H9 (cell line): ENCODE data around the gene CDCP1. TPM values are rescaled to one million over a fixed set of nuclear protein-coding genes. Genes with fewer than 3 reads are reported as not detected.

ENCODE experiments used
- DNase-seq: peaks from one replicate; pipeline ENCODE4 v3.0.0-alpha.2; 2017
- H2AFZ ChIP-seq: one replicate; pipeline ENCODE4 v1.6.1; 2013; ENCODE audit warnings: mild to moderate bottlenecking, low read length, control low read depth, moderate library complexity
- H2AK5ac ChIP-seq: 2 replicates; pipeline ENCODE4 v1.6.1; 2013; ENCODE audit warnings: low read length, control low read depth, mixed read lengths; ENCODE audit not compliant: insufficient read length
- H2BK120ac ChIP-seq: one replicate; pipeline ENCODE4 v1.6.1; 2013; ENCODE audit warnings: low read depth, mild to moderate bottlenecking, low read length, control low read depth, inconsistent platforms; ENCODE audit not compliant: poor library complexity, severe bottlenecking
- H2BK12ac ChIP-seq: 2 replicates; pipeline ENCODE4 v1.6.1; 2013; ENCODE audit warnings: low read length, control low read depth, mixed read lengths, low read depth; ENCODE audit not compliant: insufficient read length
- H2BK15ac ChIP-seq: 2 replicates; pipeline ENCODE4 v1.6.1; 2013; ENCODE audit warnings: low read depth, low read length, control low read depth
- H2BK20ac ChIP-seq: one replicate; pipeline ENCODE4 v1.6.1; 2013; ENCODE audit warnings: low read depth, mild to moderate bottlenecking, low read length, control low read depth, inconsistent platforms; ENCODE audit not compliant: poor library complexity, severe bottlenecking
- H2BK5ac ChIP-seq: 2 replicates; pipeline ENCODE4 v1.6.1; 2013; ENCODE audit warnings: low read length, control low read depth, mixed read lengths; ENCODE audit not compliant: insufficient read length
- H3K14ac ChIP-seq: 2 replicates; pipeline ENCODE4 v1.6.1; 2013; ENCODE audit warnings: low read length, control low read depth; ENCODE audit not compliant: insufficient read depth
- H3K18ac ChIP-seq: 2 replicates; pipeline ENCODE4 v1.6.1; 2013; ENCODE audit warnings: low read depth, mild to moderate bottlenecking, mixed read lengths, low read length, control low read depth; ENCODE audit not compliant: insufficient read length
- H3K23ac ChIP-seq: 2 replicates; pipeline ENCODE4 v1.6.1; 2013; ENCODE audit warnings: low read length, control low read depth, mixed read lengths, low read depth; ENCODE audit not compliant: insufficient read length
- H3K23me2 ChIP-seq: 2 replicates; pipeline ENCODE4 v1.6.1; 2013; ENCODE audit warnings: low read depth, mild to moderate bottlenecking, mixed read lengths, low read length, control low read depth; ENCODE audit not compliant: insufficient read length, poor library complexity, severe bottlenecking
- H3K27ac ChIP-seq: 2 replicates; pipeline ENCODE4 v1.5.1; 2013; ENCODE audit warnings: low read length, control low read depth, mixed read lengths, low read depth; ENCODE audit not compliant: insufficient read length
- H3K27me3 ChIP-seq: 2 replicates; pipeline ENCODE4 v1.6.1; 2013; ENCODE audit warnings: low read length, control low read depth, inconsistent platforms; ENCODE audit not compliant: insufficient read depth
- H3K4ac ChIP-seq: 2 replicates; pipeline ENCODE4 v1.6.1; 2013; ENCODE audit warnings: low read depth, mild to moderate bottlenecking, control low read depth, inconsistent platforms, low read length, moderate library complexity
- H3K4me1 ChIP-seq: 2 replicates; pipeline ENCODE4 v1.6.1; 2013; ENCODE audit warnings: low read length, control low read depth, inconsistent platforms; ENCODE audit not compliant: insufficient read depth
- H3K4me2 ChIP-seq: 2 replicates; pipeline ENCODE4 v1.6.1; 2013; ENCODE audit warnings: low read length, control low read depth, mixed read lengths; ENCODE audit not compliant: insufficient read length, insufficient read depth
- H3K56ac ChIP-seq: 2 replicates; pipeline ENCODE4 v1.6.1; 2013; ENCODE audit warnings: low read depth, mild to moderate bottlenecking, mixed read lengths, low read length, control low read depth; ENCODE audit not compliant: insufficient read length
- H3K79me1 ChIP-seq: 2 replicates; pipeline ENCODE4 v1.6.1; 2013; ENCODE audit warnings: low read depth, mild to moderate bottlenecking, moderate library complexity, low read length, control low read depth, inconsistent platforms; ENCODE audit not compliant: insufficient read depth, poor library complexity, severe bottlenecking
- H3K79me2 ChIP-seq: 2 replicates; pipeline ENCODE4 v1.6.1; 2013; ENCODE audit warnings: low read length, control low read depth, inconsistent platforms; ENCODE audit not compliant: insufficient read depth
- H3K9ac ChIP-seq: 2 replicates; pipeline ENCODE4 v1.6.1; 2013; ENCODE audit warnings: low read length, control low read depth, mixed read lengths; ENCODE audit not compliant: insufficient read length; ENCODE audit errors: extremely low read depth
- H3K9me3 ChIP-seq: one replicate; pipeline ENCODE4 v1.6.1; 2013; ENCODE audit warnings: low read depth, low read length, inconsistent platforms; ENCODE audit not compliant: control insufficient read depth
- H3T11ph ChIP-seq: one replicate; pipeline ENCODE4 v1.6.1; 2013; ENCODE audit warnings: mild to moderate bottlenecking, low read length, control low read depth, inconsistent platforms
- H4K20me1 ChIP-seq: one replicate; pipeline ENCODE4 v1.6.1; 2013; ENCODE audit not compliant: control insufficient read depth, insufficient read length, insufficient read depth
- H4K5ac ChIP-seq: 2 replicates; pipeline ENCODE4 v1.6.1; 2013; ENCODE audit warnings: low read depth, mild to moderate bottlenecking, mixed read lengths, low read length, control low read depth; ENCODE audit not compliant: insufficient read length
- H4K8ac ChIP-seq: replicated peaks from 2 replicates; pipeline ENCODE4 v1.6.1; 2013; ENCODE audit warnings: low read length, control low read depth, mixed read lengths, low read depth; ENCODE audit not compliant: insufficient read length
- H4K91ac ChIP-seq: 2 replicates; pipeline ENCODE4 v1.6.1; 2013; ENCODE audit warnings: low read depth, mild to moderate bottlenecking, moderate library complexity, mixed read lengths, low read length, control low read depth; ENCODE audit not compliant: insufficient read length
- H3K27ac Mint-ChIP-seq, 3 experiments: 2 replicates in 2 of 3; 3 replicates in 1 of 3; pipeline ENCODE4 v1.8.0; 2020 to 2021; ENCODE audit warnings: mixed read lengths in 3 of 3, mild to moderate bottlenecking in 1 of 3, moderate library complexity in 1 of 3
- H3K27me3 Mint-ChIP-seq: 2 replicates; pipeline ENCODE4 v1.8.0; 2021; ENCODE audit warnings: low read depth, mild to moderate bottlenecking, moderate library complexity, mixed read lengths
- H3K36me3 Mint-ChIP-seq, 3 experiments: 2 replicates in 2 of 3; 3 replicates in 1 of 3; pipeline ENCODE4 v1.8.0; 2020 to 2021; ENCODE audit warnings: low read depth in 3 of 3, mixed read lengths in 3 of 3; ENCODE audit not compliant: insufficient read depth in 1 of 3
- H3K4me1 Mint-ChIP-seq, 2 experiments: 2 replicates each; pipeline ENCODE4 v1.8.0; 2020; ENCODE audit warnings: mixed read lengths in 2 of 2
- H3K4me3 Mint-ChIP-seq, 2 experiments: 2 replicates in 1 of 2; 3 replicates in 1 of 2; pipeline ENCODE4 v1.8.0; 2020 to 2021; ENCODE audit warnings: mild to moderate bottlenecking in 2 of 2, mixed read lengths in 2 of 2, moderate library complexity in 1 of 2
- H3K9me3 Mint-ChIP-seq, 2 experiments: 2 replicates in 1 of 2; 3 replicates in 1 of 2; pipeline ENCODE4 v1.8.0; 2020; ENCODE audit warnings: mild to moderate bottlenecking in 2 of 2, mixed read lengths in 2 of 2, moderate library complexity in 1 of 2
- total RNA-seq: library from RNA; stranded (reverse); gene quantifications from 2 replicates; pipeline ENCODE4 v1.2.1, GENCODE V29; 2021
- TF ChIP-seq, protein P1 (sequence below): fragments of 200-600 bp; sonication (generic); conservative IDR thresholded peaks from 3 replicates; pipeline ENCODE4 v1.8.0; 2021; ENCODE audit warnings: antibody characterized with exemption, mild to moderate bottlenecking

CDCP1 gene
- total RNA-seq, 1 experiment from 2014 or later: 12.9 TPM

DNA sequence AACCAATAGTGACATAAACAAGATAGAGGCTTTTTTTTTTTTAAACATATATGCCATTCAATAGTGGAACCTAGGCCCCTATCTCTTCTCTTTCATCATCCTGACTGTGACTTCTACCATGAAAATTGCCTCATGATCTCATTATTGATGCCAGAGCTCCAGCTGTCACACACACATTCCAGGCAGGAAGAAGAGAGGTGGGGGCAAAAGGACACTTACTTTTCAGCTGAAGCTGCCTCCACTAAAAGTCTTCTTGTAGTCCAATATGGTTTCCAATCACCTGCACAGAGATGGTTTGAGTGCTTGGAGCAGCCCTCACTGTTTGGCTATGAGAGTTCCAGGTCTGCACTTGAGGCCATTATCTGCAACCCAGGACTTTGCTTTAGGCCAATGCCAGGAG is 75.1 kb downstream of the CDCP1 start:
- Histone ChIP-seq H3K27ac (no peak overlapping the region), H3K23ac (no peak overlapping the region), H2BK15ac (no peak overlapping the region), H3K14ac (no peak overlapping the region), H4K20me1 (no peaks in the 10 kb centered on the region), H2BK5ac (no peak overlapping the region), H2BK12ac (no peak overlapping the region), H3K27me3 (no peaks in the 10 kb centered on the region), H3K79me2 (no peaks in the 10 kb centered on the region), H3K4me1 (peaks cover 2% of the 10 kb centered on the region; the same call in 1 of the 2 replicates), H3K79me1 (no peaks in the 10 kb centered on the region), H2BK20ac (no peak overlapping the region), H2AFZ (no peak overlapping the region), H3T11ph (no peak overlapping the region), H2AK5ac (no peak overlapping the region), H4K8ac (no peak overlapping the region), H3K4ac (no peak overlapping the region), H4K91ac (no peak overlapping the region), H3K9ac (no peak overlapping the region), H2BK120ac (no peak overlapping the region), H3K9me3 (no peaks in the 10 kb centered on the region), H3K18ac (no peak overlapping the region), H3K4me2 (no peak overlapping the region), H4K5ac (no peak overlapping the region), H3K23me2 (no peaks in the 10 kb centered on the region), H3K56ac (no peak overlapping the region)
- no peaks in the 10 kb centered on the region for H3K9me3 Mint-ChIP-seq
- peaks cover 45% of the 10 kb centered on the region for H3K27me3 Mint-ChIP-seq
- no peak overlapping the region for H3K27ac Mint-ChIP-seq
- no peak for DNase-seq
- no peak overlapping the region for H3K4me3 Mint-ChIP-seq
- TF ChIP-seq, protein P1, sequence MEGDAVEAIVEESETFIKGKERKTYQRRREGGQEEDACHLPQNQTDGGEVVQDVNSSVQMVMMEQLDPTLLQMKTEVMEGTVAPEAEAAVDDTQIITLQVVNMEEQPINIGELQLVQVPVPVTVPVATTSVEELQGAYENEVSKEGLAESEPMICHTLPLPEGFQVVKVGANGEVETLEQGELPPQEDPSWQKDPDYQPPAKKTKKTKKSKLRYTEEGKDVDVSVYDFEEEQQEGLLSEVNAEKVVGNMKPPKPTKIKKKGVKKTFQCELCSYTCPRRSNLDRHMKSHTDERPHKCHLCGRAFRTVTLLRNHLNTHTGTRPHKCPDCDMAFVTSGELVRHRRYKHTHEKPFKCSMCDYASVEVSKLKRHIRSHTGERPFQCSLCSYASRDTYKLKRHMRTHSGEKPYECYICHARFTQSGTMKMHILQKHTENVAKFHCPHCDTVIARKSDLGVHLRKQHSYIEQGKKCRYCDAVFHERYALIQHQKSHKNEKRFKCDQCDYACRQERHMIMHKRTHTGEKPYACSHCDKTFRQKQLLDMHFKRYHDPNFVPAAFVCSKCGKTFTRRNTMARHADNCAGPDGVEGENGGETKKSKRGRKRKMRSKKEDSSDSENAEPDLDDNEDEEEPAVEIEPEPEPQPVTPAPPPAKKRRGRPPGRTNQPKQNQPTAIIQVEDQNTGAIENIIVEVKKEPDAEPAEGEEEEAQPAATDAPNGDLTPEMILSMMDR: no peak
- H3K4me1 Mint-ChIP-seq: no peaks in the 10 kb centered on the region; a peak in 2 of 4 replicates
- H3K36me3 Mint-ChIP-seq: no peaks in the 10 kb centered on the region
